GM18909 (cell line): ENCODE data around the gene IRF2BP1.

Experiments
- ATAC-seq: cut with Tn5 transposase; IDR thresholded peaks from one replicate; pipeline ENCODE4 v1.9.1; 2021; ENCODE audit warnings: mild to moderate bottlenecking; ENCODE audit not compliant: unreplicated experiment, poor library complexity

Gene IRF2BP1, protein sequence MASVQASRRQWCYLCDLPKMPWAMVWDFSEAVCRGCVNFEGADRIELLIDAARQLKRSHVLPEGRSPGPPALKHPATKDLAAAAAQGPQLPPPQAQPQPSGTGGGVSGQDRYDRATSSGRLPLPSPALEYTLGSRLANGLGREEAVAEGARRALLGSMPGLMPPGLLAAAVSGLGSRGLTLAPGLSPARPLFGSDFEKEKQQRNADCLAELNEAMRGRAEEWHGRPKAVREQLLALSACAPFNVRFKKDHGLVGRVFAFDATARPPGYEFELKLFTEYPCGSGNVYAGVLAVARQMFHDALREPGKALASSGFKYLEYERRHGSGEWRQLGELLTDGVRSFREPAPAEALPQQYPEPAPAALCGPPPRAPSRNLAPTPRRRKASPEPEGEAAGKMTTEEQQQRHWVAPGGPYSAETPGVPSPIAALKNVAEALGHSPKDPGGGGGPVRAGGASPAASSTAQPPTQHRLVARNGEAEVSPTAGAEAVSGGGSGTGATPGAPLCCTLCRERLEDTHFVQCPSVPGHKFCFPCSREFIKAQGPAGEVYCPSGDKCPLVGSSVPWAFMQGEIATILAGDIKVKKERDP

DNA sequence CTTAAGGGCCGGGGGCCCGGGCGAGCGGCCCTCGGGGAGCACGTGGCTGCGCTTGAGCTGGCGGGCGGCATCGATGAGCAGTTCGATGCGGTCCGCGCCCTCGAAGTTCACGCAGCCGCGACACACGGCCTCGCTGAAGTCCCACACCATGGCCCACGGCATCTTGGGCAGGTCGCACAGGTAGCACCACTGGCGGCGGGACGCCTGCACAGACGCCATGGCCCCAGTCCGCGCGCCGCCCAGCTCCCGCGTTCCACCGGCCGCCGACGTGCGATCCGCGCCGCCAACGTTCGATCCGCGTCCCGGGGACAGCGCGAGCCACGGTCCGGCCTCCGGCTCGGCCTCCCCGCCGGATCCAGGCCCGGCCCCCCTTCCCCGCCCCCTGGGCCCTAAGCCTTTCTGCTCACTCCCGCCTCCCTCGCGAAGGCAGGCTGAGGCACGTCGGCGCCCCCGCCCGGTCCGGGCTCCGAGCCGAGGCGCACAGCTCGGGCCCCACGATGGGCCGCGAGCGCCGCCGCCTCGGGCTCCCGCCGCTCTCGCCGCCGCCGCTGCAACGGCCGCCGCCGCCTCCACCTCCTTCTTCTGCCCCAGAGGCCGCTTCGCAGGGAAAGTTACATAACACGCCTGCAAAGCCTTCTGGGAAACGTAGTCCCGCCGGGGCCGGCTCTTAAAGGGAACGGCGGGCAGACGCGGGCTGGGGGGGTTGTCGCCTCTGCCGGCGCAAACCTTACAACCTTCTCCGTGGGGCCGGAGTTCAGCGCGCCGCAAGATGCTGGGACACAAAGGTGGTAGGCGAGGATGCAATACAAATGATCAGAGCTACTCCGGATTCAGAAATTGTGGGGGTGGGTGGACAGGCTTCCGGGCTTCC is at the start of gene IRF2BP1:
TSS of gene IRF2BP1 (minus strand) at position 586 of the 871 bp plus-strand sequence. CDS start at position 219, 367 bp downstream.
- peak; percentile 54 for ATAC-seq

DNA sequence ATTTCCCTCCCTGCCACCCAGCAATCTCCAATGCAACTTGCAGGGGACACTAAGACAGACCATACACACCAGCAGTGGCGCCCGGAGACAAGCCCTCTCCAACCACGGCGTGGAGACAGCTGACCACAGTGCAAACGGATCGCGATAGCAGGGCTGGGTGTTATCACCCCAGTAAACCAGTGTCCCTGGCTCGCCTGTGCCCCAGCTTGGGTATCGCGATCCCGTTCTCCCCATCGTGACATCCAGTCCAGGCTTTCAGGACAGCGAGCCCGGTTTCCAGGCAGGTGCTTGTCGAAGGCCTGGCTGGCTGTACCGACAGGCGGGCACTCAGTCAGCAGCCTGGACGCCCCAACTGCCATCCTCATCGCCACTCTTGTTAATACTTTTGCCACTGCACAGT is 49.3 kb upstream of the IRF2BP1 start:
- no peak for ATAC-seq

DNA sequence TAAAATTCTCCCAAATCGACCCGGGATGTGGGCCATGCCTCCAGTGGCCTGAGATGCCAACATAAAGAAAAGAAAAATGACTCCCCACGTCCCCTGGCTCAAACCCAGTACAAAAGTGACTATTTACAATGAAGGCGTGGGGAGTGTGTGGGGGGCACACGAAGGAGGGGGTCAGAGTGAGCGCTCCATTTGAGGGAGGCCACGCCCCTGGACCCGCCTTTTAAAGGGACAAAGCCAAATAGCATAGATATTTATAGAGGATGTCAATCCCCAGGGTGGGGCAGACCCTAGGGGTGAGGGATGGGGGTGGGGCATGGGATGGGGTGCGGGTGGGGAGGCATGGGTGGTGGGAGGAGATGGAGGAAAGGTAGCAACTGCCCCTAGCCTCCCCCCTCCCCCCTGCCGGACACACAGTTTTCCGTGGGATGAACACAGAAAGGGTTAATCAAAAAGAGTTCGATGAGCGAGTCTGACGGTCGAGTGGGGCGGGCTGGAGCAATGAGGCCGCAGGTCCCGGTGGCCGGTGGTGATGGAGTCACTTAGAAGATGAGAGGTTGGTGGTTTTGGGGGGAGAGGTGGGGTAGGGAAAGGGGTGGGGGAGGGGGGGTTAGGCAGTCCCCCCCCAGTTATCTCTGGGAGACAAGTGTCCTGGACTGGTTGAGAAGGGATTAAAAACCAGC is 48.8 kb upstream of the IRF2BP1 start:
- no peak for ATAC-seq

DNA sequence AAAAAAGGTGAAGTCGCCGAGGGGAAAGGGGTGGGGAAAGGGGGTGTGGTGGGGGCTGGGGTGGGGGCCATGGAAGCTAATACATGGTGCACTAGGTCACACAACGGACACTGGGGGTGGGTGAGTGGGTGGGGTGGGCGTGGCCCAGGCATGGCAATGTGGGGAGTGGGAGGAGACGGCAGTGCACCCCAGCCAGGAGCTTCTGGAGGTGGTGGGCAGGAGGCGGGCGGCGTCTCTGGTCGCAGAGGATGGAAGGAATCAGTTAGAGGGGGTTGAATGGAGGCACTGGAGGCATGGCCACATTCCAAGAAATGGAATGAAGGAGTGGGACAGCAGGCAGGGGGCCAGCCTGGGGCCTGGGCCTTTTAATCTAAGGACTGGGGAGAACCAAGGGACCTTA is 47.8 kb upstream of the IRF2BP1 start:
- no peak for ATAC-seq

DNA sequence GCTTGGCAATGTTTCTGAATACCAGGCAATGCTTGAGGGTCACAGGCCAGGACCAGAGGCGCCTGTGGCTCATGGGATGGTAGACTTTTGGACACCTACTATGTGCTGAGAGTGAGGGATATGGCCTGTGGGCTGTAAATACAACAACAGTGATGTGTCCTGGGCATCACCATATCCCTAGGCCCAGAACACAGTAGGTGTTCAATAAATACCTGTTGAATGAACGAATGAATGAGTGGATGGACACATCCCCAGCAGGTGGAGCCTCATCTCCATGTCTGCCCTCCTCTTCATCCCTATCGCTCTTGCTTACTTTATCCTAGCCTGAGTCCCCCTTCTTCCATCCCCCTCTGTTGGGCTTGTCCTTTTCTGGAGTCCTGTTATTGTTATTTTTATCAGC is 45.1 kb upstream of the IRF2BP1 start:
- ATAC-seq = no peak

DNA sequence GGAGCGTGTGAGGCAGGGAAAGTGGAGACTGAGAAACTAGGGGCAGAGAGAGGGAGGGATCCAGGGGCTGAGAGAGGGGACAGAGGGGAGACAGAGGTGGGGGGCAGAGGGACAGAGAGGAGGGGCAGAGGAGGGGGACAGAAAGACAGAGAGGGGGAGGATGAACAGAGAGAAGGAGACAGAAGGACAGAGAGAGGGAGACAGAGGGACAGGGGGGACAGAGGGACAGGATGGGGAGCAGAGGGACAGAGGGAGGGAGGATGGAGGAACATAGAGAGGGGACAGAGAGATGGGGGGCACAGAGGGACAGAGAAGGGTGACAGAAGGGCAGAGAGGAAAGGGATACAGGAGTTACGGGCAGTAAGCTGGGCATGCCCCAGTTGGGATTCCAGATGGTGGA is 43.3 kb upstream of the IRF2BP1 start:
- no peak for ATAC-seq

DNA sequence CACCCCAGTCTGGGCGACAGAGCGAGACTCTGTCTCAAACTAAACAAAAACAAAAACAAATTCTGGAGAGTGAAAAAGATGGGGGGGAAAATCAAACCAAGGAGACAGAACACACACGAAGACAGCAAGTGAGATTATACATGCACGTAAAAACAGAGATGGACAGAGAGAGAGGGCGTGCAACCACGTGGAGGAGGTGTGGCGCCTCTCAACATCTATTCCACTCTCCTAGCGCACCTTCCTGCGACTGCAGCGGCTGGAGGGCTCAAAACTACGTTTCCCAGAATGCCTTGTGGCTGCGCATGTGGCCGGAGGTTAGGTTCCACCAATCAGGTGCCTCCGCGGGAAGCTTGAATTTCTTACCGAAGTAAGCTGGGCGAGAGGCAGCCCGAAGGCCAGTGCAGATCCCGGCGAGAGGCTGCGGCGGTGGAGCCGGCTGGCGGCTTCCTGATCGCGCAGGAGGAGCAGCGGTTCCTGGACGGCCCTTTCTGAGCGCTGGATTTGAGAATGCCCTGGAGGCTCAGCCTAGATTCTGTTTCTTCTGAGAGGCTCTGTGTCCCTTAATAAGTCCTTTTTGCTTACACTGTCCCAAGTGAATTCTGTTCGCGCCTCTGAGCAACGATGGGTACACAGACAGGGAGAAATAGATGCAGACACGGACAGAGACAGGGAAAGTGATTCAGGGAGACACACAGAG is 41.8 kb upstream of the IRF2BP1 start:
- ATAC-seq = peak; percentile 61

DNA sequence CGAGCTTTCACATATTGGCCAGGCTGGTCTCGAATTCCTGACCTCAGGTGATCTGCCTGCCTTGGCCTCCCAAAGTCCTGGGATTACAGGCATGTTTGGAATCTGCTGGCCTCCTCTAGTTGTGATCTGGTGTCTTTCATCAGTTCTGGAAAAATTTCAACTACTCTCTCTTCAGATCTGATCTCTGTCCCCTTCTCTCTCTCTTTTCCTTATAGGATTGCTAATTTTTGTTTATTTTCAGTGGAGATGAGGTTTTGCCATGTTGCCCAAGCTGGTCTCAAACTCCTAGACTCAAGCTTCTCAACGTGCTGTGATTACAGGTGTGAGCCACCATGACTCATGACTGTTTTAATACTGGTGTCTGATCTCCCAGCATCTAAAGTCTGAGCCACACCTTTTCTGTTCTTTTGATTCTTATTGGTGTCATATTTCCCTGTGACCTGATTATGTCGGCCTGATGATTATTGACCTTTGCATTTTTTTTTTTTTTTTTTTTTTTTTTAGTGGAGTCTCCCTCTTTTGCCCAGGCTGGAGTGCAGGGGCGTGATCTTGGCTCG is 39.0 kb upstream of the IRF2BP1 start:
- ATAC-seq = no peak

DNA sequence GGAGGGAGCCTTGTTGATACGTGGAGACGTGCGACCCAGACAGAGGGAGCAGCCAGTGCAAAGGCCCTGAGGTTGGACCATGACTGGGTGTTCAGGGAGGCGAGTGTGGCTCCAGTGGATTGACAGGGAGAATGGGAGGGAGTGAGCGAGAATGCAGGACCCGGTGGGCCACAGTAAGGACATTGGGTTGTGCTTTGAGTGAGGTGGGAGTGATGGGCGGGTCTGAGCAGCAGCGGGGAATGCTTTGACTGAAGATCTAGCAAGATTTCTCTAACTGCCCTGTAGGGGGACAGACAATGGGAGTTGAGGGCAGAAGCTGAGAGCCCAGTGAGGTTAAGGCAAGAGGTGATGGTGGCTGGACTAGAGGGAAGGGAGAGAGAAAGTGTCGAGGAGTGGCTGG is 36.3 kb upstream of the IRF2BP1 start:
- no peak for ATAC-seq

DNA sequence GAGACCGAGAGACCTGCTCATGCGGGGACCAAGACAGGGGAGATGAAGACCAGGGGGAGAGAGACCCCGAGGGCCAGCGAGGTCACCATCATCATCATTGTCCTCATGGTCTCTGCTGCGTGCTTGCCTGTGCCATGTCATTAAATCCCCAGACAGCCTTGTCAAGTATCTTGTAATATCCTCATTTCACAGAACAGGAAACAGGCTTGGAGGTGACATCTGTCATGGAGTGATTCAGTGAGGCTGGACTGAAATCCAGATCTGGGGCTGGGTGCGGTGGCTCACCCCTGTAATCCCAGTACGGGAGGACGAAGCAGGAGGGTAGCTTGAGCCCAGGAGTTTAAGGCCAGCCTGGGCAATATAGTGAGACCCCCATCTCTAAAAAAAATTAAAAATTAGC is 34.5 kb upstream of the IRF2BP1 start:
- no peak for ATAC-seq

DNA sequence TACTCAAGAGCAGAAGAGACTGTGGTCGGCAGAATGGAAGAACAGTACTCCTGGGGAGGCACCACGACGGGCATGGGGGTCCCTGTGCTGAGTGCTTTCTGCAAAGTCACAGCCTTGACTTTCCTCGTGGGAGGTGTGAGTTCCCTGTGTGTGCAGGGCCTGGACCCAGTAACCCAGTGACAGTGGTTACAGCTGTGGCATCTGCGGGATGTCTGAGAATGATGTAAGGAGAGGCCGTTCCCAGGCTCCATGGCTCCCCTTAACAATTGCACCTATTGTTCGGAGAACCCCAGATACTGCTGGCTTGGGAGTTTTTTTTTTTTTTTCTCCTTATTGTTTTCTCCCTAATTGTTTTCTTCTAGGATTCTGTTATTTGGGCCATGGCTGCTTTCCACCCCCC is 33.7 kb upstream of the IRF2BP1 start:
- no peak for ATAC-seq

DNA sequence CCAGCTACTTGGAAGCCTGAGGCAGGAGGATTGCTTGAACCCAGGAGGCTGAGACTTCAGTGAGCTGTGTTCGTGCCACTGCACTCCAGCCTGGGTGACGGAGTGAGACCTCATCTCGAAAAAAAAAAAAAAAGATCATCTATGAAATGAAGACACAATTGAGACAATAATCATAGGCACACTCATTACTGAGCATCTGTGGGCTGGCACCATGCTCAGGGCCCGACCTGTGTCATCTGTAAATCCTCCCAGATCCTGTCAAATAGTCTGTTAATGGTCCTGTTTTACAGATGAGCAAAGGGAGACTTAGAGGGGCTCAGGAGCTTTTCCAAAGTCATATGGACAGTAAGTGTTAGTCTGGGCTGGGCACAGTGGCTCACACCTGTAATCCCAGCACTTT is 32.8 kb upstream of the IRF2BP1 start:
- no peak for ATAC-seq

DNA sequence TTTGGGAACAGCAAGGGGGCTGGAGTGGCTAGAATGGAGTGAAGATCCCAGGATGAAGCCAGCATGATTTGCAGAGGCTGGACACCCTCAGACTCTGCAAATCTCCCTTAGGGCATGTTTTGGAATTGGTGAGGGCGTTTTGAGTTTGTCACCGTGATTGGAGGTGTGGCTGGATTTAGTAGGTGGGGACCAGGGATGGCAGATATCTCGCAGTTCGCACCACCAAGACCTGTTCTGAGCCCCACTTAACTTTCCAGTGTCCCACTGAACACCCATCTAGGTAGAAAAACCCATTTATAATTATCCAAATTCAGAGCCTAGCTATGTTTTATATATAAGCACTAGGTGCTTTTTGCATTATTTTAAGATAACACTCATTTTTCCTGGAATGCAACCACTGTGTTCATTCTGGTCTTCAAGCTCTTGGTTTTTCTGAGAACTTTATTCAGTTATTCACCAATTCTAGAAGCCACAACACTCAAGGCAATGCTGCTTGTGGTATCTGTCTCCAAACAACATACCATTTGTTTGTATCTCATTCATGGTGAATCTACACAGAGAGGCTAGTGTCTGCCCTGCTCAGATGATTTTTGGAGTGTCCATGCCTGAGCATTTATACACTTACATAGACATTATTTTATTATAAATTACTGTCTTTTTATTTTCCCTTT is 31.6 kb upstream of the IRF2BP1 start:
- no peak for ATAC-seq

DNA sequence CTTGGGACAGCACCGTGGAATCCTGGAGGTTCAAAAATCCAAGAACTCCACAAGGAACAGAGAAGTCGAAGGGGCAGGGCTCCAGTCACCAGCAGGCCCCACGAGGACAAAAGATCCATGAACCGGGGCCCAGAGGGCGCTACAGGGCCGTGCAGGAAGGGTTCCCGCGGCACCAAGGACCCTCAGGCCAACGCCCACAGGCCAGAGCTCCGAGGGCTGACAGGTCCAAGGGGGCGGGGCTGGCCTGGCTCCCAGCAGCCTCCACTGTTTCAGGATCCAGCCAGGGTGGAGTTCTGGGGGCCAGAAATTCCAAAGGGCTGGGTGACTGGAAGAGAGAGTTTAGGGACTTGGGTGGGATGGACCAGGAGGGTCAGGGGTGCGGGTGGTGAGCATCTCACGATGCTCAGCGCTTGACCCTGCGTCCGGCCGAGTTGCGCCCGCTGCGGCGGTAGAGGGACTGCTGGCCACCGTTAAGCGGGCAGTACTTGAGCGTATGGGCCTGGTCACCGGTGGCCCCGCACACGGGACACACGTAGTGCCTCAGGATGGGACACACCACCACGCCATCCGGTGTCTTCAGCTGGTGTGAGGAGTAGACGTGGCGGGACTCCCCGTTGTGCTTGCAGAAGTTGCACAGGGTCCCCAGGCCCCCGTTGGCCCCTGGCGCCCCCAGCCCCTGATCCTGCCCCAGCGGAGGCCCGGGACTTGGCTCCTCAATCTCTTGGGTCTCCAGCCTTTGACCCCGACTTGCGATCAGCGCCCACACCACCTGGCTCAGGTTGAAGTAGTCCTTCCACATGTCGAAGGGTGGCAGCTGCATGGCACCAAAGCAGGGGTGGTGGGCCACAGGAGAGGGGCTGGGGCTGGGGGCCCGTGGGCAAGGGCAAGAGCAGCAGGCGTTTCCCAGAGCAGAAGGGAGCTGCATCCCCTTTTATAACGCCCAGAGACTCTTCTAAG is 28.2 kb upstream of the IRF2BP1 start, which contains the start of gene NANOS2:
TSS of gene NANOS2 (minus strand) at position 905 of the 957 bp plus-strand sequence. CDS start at position 820, 85 bp downstream.
- no peak for ATAC-seq

DNA sequence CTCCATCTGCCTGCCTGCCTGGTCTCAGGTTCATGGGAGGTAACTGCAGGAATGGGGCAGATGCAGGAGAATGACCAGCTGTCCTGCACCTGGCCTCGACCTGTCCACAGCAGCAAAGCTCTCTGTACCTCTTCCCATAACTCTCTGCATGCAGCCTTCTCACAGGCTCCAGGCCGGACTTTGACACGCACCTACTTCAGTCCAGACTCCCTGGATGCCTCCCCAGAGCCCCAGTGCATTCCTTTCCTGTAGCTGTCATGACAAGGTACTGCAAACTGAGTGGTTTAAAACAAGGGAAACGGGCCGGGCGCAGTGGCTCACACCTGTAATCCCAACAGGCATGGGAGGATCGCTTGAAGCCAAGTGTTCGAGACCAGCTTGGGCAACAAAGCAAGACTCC is 25.4 kb upstream of the IRF2BP1 start:
- no peak for ATAC-seq

DNA sequence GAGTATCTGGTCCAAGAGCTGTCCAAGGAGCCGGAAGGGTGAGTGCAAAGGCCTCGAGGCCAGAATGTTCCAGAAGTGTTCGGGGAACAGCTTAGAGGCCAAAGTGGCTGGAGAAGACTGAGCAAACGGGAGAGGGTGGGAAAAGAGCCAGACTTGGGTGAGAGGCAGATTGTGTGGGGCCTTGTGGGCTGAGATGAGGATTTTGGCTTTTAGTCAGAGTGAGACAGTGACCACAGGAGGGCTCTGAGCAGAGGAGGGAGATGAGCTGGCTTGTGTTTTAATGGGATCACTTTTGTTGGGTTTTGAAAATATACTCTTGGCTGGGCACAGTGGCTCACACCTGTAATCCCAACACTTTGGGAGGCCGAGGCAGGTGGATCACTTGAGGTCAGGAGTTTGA is 23.0 kb upstream of the IRF2BP1 start:
- no peak for ATAC-seq

DNA sequence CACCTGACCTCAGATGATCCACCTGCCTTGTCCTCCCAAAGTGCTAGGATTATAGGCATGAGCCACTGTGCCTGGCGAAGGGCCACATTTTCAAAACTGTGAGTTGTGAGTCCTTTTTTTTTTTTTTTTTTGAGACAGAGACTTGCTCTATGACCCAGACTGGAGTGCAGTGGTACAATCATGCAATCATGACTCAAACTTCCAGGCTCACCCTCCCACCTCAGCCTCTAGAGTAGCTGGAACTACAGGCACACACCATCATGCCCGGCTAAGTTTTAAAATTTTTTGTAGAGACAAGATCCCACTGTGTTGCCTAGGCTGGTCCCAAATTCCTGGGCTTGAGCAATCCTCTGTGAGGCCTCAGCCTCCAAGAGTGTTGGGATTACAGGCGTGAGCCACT is 20.3 kb upstream of the IRF2BP1 start:
- no peak for ATAC-seq

DNA sequence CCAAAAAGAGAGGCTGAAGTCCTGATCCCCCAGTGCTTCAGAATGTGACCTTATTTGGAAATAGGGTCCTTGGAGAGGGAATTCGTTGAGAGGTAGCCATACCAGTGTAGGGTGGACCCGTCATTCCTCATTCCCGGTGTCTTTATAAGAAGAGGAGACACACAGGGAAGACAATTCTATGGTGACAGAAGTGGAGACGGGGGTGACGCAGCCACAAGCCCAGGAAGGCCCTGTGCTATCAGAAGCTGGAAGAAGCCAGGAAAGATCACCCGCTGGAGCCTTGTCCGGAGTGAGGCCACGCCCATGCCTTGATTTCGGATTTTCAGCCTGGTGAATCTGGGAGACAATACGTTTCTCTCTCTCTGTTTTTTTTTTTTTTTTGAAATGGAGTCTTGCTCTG is 19.1 kb upstream of the IRF2BP1 start:
- ATAC-seq = no peak
